Mesothelial cell of epicardium (in vitro differentiated cells): ENCODE data around the gene RAB11FIP3. TPM values are rescaled to one million over a fixed set of nuclear protein-coding genes. Genes with fewer than 3 reads are reported as not detected.
"Not testable (repeated sequence)": the region's sequence is repeated elsewhere in the genome, so short reads cannot be mapped to it uniquely, and the experiment has no call there.

ENCODE experiments used
- DNase-seq, 2 experiments: peaks; one replicate each; pipeline ENCODE4 v3.0.0; 2021; ENCODE audit warnings: low spot score in 2 of 2; ENCODE audit not compliant: unreplicated experiment in 2 of 2
- H3K27ac Mint-ChIP-seq: 2 replicates; pipeline ENCODE4 v1.8.0; 2021; ENCODE audit warnings: mixed read lengths
- H3K27me3 Mint-ChIP-seq: 2 replicates; pipeline ENCODE4 v1.8.0; 2021; ENCODE audit warnings: low read depth, mixed read lengths
- H3K36me3 Mint-ChIP-seq: 2 replicates; pipeline ENCODE4 v1.8.0; 2021; ENCODE audit warnings: mixed read lengths
- H3K4me1 Mint-ChIP-seq: 2 replicates; pipeline ENCODE4 v1.8.0; 2021; ENCODE audit warnings: mixed read lengths
- H3K4me3 Mint-ChIP-seq: 2 replicates; pipeline ENCODE4 v1.8.0; 2021; ENCODE audit warnings: mild to moderate bottlenecking, moderate library complexity, mixed read lengths
- H3K9me3 Mint-ChIP-seq: 2 replicates; pipeline ENCODE4 v1.8.0; 2021; ENCODE audit warnings: mixed read lengths
- CTCF ChIP-seq: fragments of 200-600 bp; sonication (generic); IDR thresholded peaks from one replicate; pipeline ENCODE4 v1.5.0; 2021; ENCODE audit warnings: antibody characterized with exemption; ENCODE audit not compliant: unreplicated experiment
- total RNA-seq: library from RNA; stranded (reverse); gene quantifications from 3 replicates; pipeline ENCODE4 v1.2.1, GENCODE V29; 2021

The RAB11FIP3 gene
- total RNA-seq, 1 donor from 2014 or later, result 68.8 TPM

- Mint-ChIP-seq H3K9me3 (no peaks in the 10 kb centered on the region), H3K36me3 (peaks cover 36% of the 10 kb centered on the region), H3K4me1 (no peaks in the 10 kb centered on the region), H3K4me3 (no peak overlapping the region), H3K27ac (no peak overlapping the region), H3K27me3 (no peaks in the 10 kb centered on the region)
- no peak for DNase-seq
- no peak for TF ChIP-seq CTCF
Measured at GRCh38 chr16:492211-492875, 66.9 kb downstream of the RAB11FIP3 start.

GRCh38 chr16:494676-495075 is 69.2 kb downstream of the RAB11FIP3 start:
- H3K9me3 Mint-ChIP-seq, H3K27me3 Mint-ChIP-seq, H3K4me3 Mint-ChIP-seq, H3K27ac Mint-ChIP-seq, DNase-seq, H3K4me1 Mint-ChIP-seq: not testable (repeated sequence)
- peaks cover 28% of the 10 kb centered on the region for H3K36me3 Mint-ChIP-seq

GRCh38 chr16:495127-495748 is 69.8 kb downstream of the RAB11FIP3 start:
- Mint-ChIP-seq H3K27ac (no peak overlapping the region), H3K27me3 (no peaks in the 10 kb centered on the region), H3K9me3 (no peaks in the 10 kb centered on the region), H3K4me1 (no peaks in the 10 kb centered on the region), H3K4me3 (no peak overlapping the region), H3K36me3 (peaks cover 24% of the 10 kb centered on the region)
- no peak for DNase-seq
- TF ChIP-seq CTCF, result no peak

- Mint-ChIP-seq H3K4me1 (no peaks in the 10 kb centered on the region), H3K36me3 (peaks cover 20% of the 10 kb centered on the region), H3K27ac (no peak overlapping the region), H3K9me3 (no peaks in the 10 kb centered on the region), H3K4me3 (no peak overlapping the region), H3K27me3 (no peaks in the 10 kb centered on the region)
- no peak for DNase-seq
- TF ChIP-seq CTCF, result no peak
Measured at GRCh38 chr16:496097-496886, 70.8 kb downstream of the RAB11FIP3 start.

GRCh38 chr16:497258-497657 is 71.8 kb downstream of the RAB11FIP3 start:
- Mint-ChIP-seq H3K4me1 (no peaks in the 10 kb centered on the region), H3K36me3 (peaks cover 20% of the 10 kb centered on the region), H3K27me3 (no peaks in the 10 kb centered on the region), H3K4me3 (no peak overlapping the region), H3K27ac (peak overlapping the region; percentile 53), H3K9me3 (no peaks in the 10 kb centered on the region)
- TF ChIP-seq CTCF, result no peak
- no peak for DNase-seq

GRCh38 chr16:499924-500323 is 74.5 kb downstream of the RAB11FIP3 start:
- Mint-ChIP-seq H3K27ac (no peak overlapping the region), H3K4me1 (no peaks in the 10 kb centered on the region), H3K4me3 (no peak overlapping the region)

More at GRCh38 chr16:499924-500323, 74.5 kb downstream of the RAB11FIP3 start:
- no peaks in the 10 kb centered on the region for H3K9me3 Mint-ChIP-seq
- peaks cover 15% of the 10 kb centered on the region for H3K36me3 Mint-ChIP-seq
- H3K27me3 Mint-ChIP-seq, result no peaks in the 10 kb centered on the region
- no peak for DNase-seq
- TF ChIP-seq CTCF, result no peak
